ENCODE measurements around the gene FGA.

DNA sequence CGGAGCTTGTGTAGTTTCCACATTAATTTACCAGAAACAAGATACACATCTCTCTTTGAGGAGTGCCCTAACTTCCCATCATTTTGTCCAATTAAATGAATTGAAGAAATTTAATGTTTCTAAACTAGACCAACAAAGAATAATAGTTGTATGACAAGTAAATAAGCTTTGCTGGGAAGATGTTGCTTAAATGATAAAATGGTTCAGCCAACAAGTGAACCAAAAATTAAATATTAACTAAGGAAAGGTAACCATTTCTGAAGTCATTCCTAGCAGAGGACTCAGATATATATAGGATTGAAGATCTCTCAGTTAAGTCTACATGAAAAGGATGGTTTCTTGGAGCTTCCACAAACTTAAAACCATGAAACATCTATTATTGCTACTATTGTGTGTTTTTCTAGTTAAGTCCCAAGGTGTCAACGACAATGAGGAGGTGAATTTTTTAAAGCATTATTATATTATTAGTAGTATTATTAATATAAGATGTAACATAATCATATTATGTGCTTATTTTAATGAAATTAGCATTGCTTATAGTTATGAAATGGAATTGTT lies 27.8 kb downstream of the FGA start, which contains the start of gene FGB:
- TF ChIP-seq CTCF (conservative IDR thresholded peaks at IDR 0.05; ENCODE audit: low read depth, low read length), result no peak
- no peak for TF ChIP-seq EZH2 (IDR thresholded peaks at IDR 0.05; ENCODE audit: low read length, unreplicated experiment)

Data from PC-3 (cell line).